GM23338 (cell line): Measurements from ENCODE around the gene SOS1. TPM values are rescaled to one million over a fixed set of nuclear protein-coding genes. Genes with fewer than 3 reads are reported as not detected.

ENCODE experiments used
- ATAC-seq: fragments of 200-7000 bp; cut with Tn5 transposase; 3 replicates; pipeline ENCODE4 v1.9.1; 2020
- DNase-seq: peaks from one replicate; pipeline ENCODE4 v3.0.0-alpha.2; 2015; ENCODE audit warnings: low spot score
- H2AFZ ChIP-seq: fragments of 200-600 bp; sonication (generic); 2 replicates; pipeline ENCODE4 v1.8.0; 2016; ENCODE audit warnings: antibody characterized with exemption, mild to moderate bottlenecking, moderate library complexity
- H3F3A ChIP-seq: fragments of 200-600 bp; sonication (generic); replicated peaks from 2 replicates; pipeline ENCODE4 v1.8.0; 2017; ENCODE audit warnings: antibody characterized with exemption, mixed run types, low read depth
- H3K27ac ChIP-seq: fragments of 200-600 bp; sonication (generic); 2 replicates; pipeline ENCODE4 v1.6.1; 2016; ENCODE audit warnings: low read depth
- H3K27me3 ChIP-seq: fragments of 200-600 bp; sonication (generic); 2 replicates; pipeline ENCODE4 v1.8.0; 2016; ENCODE audit warnings: mild to moderate bottlenecking, mixed run types, moderate library complexity; ENCODE audit not compliant: insufficient read depth
- H3K36me3 ChIP-seq: fragments of 200-600 bp; sonication (generic); 2 replicates; pipeline ENCODE4 v1.8.0; 2016; ENCODE audit warnings: mild to moderate bottlenecking; ENCODE audit not compliant: insufficient read depth
- H3K4me1 ChIP-seq: fragments of 200-600 bp; sonication (generic); 2 replicates; pipeline ENCODE4 v1.8.0; 2016; ENCODE audit warnings: mild to moderate bottlenecking, moderate library complexity; ENCODE audit not compliant: insufficient read depth
- H3K4me2 ChIP-seq: fragments of 200-600 bp; sonication (generic); 2 replicates; pipeline ENCODE4 v1.7.1; 2017; ENCODE audit warnings: mixed run types
- H3K4me3 ChIP-seq: fragments of 200-600 bp; sonication (generic); 2 replicates; pipeline ENCODE4 v1.6.1; 2016; ENCODE audit warnings: mixed run types
- H3K79me2 ChIP-seq: fragments of 200-600 bp; sonication (generic); replicated peaks from 2 replicates; pipeline ENCODE4 v1.8.0; 2017; ENCODE audit warnings: mild to moderate bottlenecking; ENCODE audit not compliant: insufficient read depth
- H3K9me2 ChIP-seq: fragments of 200-600 bp; sonication (generic); 2 replicates; pipeline ENCODE4 v1.8.0; 2017; ENCODE audit not compliant: insufficient read depth
- H4K20me1 ChIP-seq: fragments of 200-600 bp; sonication (generic); replicated peaks from 2 replicates; pipeline ENCODE4 v1.8.0; 2017; ENCODE audit warnings: mild to moderate bottlenecking; ENCODE audit not compliant: insufficient read depth
- H3K27ac Mint-ChIP-seq: 2 replicates; pipeline ENCODE4 v1.8.0; 2020; ENCODE audit warnings: inconsistent platforms, mild to moderate bottlenecking, moderate library complexity, mixed read lengths
- H3K27me3 Mint-ChIP-seq: 3 replicates; pipeline ENCODE4 v1.8.0; 2022; ENCODE audit warnings: low read depth, mild to moderate bottlenecking, moderate library complexity, mixed read lengths, inconsistent platforms; ENCODE audit not compliant: insufficient read depth, poor library complexity
- H3K36me3 Mint-ChIP-seq: 3 replicates; pipeline ENCODE4 v1.8.0; 2021; ENCODE audit warnings: low read depth, mild to moderate bottlenecking, inconsistent platforms, moderate library complexity, mixed read lengths
- H3K4me1 Mint-ChIP-seq: 3 replicates; pipeline ENCODE4 v1.8.0; 2020; ENCODE audit warnings: mild to moderate bottlenecking, inconsistent platforms, mixed read lengths
- H3K4me3 Mint-ChIP-seq: 3 replicates; pipeline ENCODE4 v1.8.0; 2021; ENCODE audit warnings: moderate library complexity, mild to moderate bottlenecking, inconsistent platforms, mixed read lengths
- H3K9me3 Mint-ChIP-seq: 3 replicates; pipeline ENCODE4 v1.8.0; 2020; ENCODE audit warnings: moderate library complexity, mild to moderate bottlenecking, inconsistent platforms, mixed read lengths
- ETS1 ChIP-seq: IDR thresholded peaks from 2 replicates; pipeline ENCODE4 v1.6.1; 2016; ENCODE audit warnings: antibody characterized with exemption
- EZH2phosphoT487 ChIP-seq: fragments of 200-600 bp; sonication (generic); IDR thresholded peaks from one replicate; pipeline ENCODE4 v1.8.1; 2018; ENCODE audit warnings: antibody characterized with exemption; ENCODE audit not compliant: unreplicated experiment
- JUNB ChIP-seq: IDR thresholded peaks from one replicate; pipeline ENCODE4 v1.6.1; 2016; ENCODE audit warnings: antibody characterized with exemption; ENCODE audit not compliant: unreplicated experiment
- NANOG ChIP-seq: IDR thresholded peaks from 2 replicates; pipeline ENCODE4 v1.6.1; 2016; ENCODE audit warnings: antibody characterized with exemption, borderline replicate concordance
- POLR2AphosphoS5 ChIP-seq: IDR thresholded peaks from 2 replicates; pipeline ENCODE4 v1.6.1; 2016; ENCODE audit warnings: antibody characterized with exemption, low read depth
- REST ChIP-seq: IDR thresholded peaks from one replicate; pipeline ENCODE4 v1.6.1; 2018; ENCODE audit warnings: antibody characterized with exemption; ENCODE audit not compliant: unreplicated experiment
- STAT1 ChIP-seq: IDR thresholded peaks from one replicate; pipeline ENCODE4 v1.6.1; 2016; ENCODE audit warnings: antibody characterized with exemption; ENCODE audit not compliant: unreplicated experiment
- ZNF114 ChIP-seq: fragments of 250-450 bp; sonication (Bioruptor Pico); IDR thresholded peaks from 2 replicates; pipeline ENCODE4 v1.5.0; 2020; ENCODE audit warnings: mild to moderate bottlenecking, moderate library complexity
- ZNF331 ChIP-seq: fragments of 250-450 bp; sonication (Bioruptor Pico); IDR thresholded peaks from 2 replicates; pipeline ENCODE4 v1.5.0; 2020; ENCODE audit warnings: low read depth, mild to moderate bottlenecking, moderate library complexity
- polyA plus RNA-seq: library from polyadenylated mRNA; unstranded; fragments of >200 nt; fragmentation: Nextera tagmentation; extraction: Ambion mirVana; gene quantifications from 2 replicates; pipeline ENCODE4 v1.2.1, GENCODE V29; 2016
- total RNA-seq: library from RNA; depleted of rRNA; stranded (reverse); fragments of >200 nt; shearing (Covaris generic); gene quantifications from 2 replicates; pipeline ENCODE4 v1.2.3, GENCODE V29; 2014
- TF ChIP-seq, protein P1 (sequence below), 2 experiments: fragments of 200-600 bp in 1 of 2; sonication (generic) in 1 of 2; conservative IDR thresholded peaks; 2 replicates each; pipeline versions ENCODE4 v1.5.1 to v1.6.1; 2016 to 2017; ENCODE audit warnings: antibody characterized with exemption in 2 of 2, low read depth in 2 of 2, mild to moderate bottlenecking in 2 of 2, moderate library complexity in 1 of 2

The SOS1 gene
- total and polyA plus RNA-seq, 2 experiments from 2014 or later, result 13.4 to 21.9 TPM

DNA sequence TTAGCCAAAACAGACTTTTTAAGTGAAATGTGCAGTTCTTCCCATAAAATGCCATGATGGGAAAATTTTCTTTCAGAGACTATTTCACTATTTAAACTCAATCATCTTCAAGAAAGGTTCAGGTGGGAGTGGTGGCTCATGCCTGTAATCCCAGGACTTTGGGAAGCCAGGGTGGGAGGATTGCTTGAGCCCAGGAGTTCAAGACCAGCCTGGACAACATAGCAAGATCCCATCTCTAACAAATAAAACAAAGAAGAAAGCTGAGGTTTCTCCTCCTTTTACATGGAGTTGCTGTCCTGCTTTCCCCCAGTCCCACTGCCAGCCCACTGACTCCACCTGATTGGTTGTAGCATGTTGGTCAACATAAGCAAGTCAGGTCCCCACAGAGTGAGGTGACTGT lies 25.8 kb upstream of the SOS1 start:
- Histone ChIP-seq H3K27me3 (no peaks in the 10 kb centered on the region), H3K4me1 (peaks cover 8% of the 10 kb centered on the region), H3K9me2 (0 out of 2 replicates have a peak, but pooled peaks cover 9% of the 10 kb centered on the region), H3K79me2 (no peaks in the 10 kb centered on the region), H3K4me2 (no peak overlapping the region), H2AFZ (no peak overlapping the region), H3K4me3 (no peak overlapping the region), H3K36me3 (no peaks in the 10 kb centered on the region), H3F3A (no peaks in the 10 kb centered on the region), H4K20me1 (no peaks in the 10 kb centered on the region), H3K27ac (no peak overlapping the region)
- Mint-ChIP-seq H3K4me1 (peaks cover 6% of the 10 kb centered on the region), H3K36me3 (no peaks in the 10 kb centered on the region; the same call in 2 of the 3 replicates), H3K4me3 (no peak overlapping the region), H3K27ac (no peak overlapping the region), H3K9me3 (no peaks in the 10 kb centered on the region), H3K27me3 (peaks cover 2% of the 10 kb centered on the region)
- DNase-seq, result no peak
- no peak for ATAC-seq
- TF ChIP-seq ETS1, result no peak
- TF ChIP-seq NANOG, result no peak
- TF ChIP-seq EZH2phosphoT487, result no peak
- no peak for TF ChIP-seq STAT1
- no peak for TF ChIP-seq ZNF331
- no peak for TF ChIP-seq JUNB
- TF ChIP-seq ZNF114, result no peak
- TF ChIP-seq, protein P1, sequence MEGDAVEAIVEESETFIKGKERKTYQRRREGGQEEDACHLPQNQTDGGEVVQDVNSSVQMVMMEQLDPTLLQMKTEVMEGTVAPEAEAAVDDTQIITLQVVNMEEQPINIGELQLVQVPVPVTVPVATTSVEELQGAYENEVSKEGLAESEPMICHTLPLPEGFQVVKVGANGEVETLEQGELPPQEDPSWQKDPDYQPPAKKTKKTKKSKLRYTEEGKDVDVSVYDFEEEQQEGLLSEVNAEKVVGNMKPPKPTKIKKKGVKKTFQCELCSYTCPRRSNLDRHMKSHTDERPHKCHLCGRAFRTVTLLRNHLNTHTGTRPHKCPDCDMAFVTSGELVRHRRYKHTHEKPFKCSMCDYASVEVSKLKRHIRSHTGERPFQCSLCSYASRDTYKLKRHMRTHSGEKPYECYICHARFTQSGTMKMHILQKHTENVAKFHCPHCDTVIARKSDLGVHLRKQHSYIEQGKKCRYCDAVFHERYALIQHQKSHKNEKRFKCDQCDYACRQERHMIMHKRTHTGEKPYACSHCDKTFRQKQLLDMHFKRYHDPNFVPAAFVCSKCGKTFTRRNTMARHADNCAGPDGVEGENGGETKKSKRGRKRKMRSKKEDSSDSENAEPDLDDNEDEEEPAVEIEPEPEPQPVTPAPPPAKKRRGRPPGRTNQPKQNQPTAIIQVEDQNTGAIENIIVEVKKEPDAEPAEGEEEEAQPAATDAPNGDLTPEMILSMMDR (conservative IDR thresholded peaks at IDR 0.05; ENCODE audit: low read depth in 2 of 2), result no peak
- TF ChIP-seq REST, result no peak
- no peak for TF ChIP-seq POLR2AphosphoS5

DNA sequence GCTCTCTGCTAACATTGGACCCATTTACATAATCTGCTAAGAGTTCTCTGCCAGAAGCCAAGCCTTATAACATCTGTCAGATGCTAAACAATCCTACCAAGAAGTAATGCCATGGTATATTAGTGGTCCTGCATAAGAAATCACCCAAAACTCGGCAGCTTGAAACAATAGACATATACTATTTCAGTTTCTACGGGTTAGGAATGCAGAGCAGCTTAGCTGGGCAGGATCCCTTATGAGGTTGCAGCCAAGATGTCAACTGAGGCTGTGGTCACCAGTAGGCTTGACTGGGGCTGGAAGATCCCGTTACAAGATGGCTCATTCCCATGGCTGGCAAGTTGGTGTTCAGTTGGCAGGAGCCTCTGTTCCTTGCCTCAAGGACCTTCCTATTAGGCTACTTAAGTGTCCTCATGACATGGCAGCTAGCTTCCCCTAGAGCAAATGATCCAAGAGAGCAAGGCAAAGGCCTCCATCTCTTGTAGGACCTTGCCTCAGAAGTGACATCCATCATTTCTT lies 25.1 kb upstream of the SOS1 start:
- H3K4me1 Mint-ChIP-seq, result peaks cover 11% of the 10 kb centered on the region
- Histone ChIP-seq H4K20me1 (no peaks in the 10 kb centered on the region), H3K27ac (no peak overlapping the region), H3K4me1 (peaks cover 15% of the 10 kb centered on the region), H3K79me2 (no peaks in the 10 kb centered on the region), H3K4me2 (no peak overlapping the region), H2AFZ (no peak overlapping the region), H3K4me3 (no peak overlapping the region), H3F3A (no peaks in the 10 kb centered on the region), H3K9me2 (0 out of 2 replicates have a peak, but pooled peaks cover 9% of the 10 kb centered on the region), H3K36me3 (no peaks in the 10 kb centered on the region), H3K27me3 (no peaks in the 10 kb centered on the region)
- H3K27me3 Mint-ChIP-seq, result peaks cover 2% of the 10 kb centered on the region
- no peaks in the 10 kb centered on the region; the same call in 2 of the 3 replicates for H3K36me3 Mint-ChIP-seq
- H3K9me3 Mint-ChIP-seq, result no peaks in the 10 kb centered on the region
- H3K4me3 Mint-ChIP-seq, result no peak overlapping the region
- no peak for DNase-seq
- no peak for ATAC-seq
- H3K27ac Mint-ChIP-seq, result no peak overlapping the region; the same call in 1 of the 2 replicates
- TF ChIP-seq REST, result no peak
